22Rv1 (cell line): ENCODE results near the gene MMP17.

Source experiments
- ZFX ChIP-seq: fragments of 450-650 bp; IDR thresholded peaks from 2 replicates; pipeline ENCODE4 v1.6.1; 2017; ENCODE audit warnings: antibody characterized with exemption, borderline replicate concordance
- TF ChIP-seq, protein P1 (sequence below): fragments of 450-650 bp; IDR thresholded peaks from 2 replicates; pipeline ENCODE4 v1.5.1; 2017; ENCODE audit warnings: mild to moderate bottlenecking

GRCh38 chr12:131855521-131856142 lies 27.4 kb downstream of the MMP17 start:
- TF ChIP-seq, protein P1, sequence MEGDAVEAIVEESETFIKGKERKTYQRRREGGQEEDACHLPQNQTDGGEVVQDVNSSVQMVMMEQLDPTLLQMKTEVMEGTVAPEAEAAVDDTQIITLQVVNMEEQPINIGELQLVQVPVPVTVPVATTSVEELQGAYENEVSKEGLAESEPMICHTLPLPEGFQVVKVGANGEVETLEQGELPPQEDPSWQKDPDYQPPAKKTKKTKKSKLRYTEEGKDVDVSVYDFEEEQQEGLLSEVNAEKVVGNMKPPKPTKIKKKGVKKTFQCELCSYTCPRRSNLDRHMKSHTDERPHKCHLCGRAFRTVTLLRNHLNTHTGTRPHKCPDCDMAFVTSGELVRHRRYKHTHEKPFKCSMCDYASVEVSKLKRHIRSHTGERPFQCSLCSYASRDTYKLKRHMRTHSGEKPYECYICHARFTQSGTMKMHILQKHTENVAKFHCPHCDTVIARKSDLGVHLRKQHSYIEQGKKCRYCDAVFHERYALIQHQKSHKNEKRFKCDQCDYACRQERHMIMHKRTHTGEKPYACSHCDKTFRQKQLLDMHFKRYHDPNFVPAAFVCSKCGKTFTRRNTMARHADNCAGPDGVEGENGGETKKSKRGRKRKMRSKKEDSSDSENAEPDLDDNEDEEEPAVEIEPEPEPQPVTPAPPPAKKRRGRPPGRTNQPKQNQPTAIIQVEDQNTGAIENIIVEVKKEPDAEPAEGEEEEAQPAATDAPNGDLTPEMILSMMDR, result no peak
- TF ChIP-seq ZFX, result no peak
